Measurements from ENCODE around the gene CYRIA. TPM values are rescaled to one million over a fixed set of nuclear protein-coding genes. Genes with fewer than 3 reads are reported as not detected.

Gene CYRIA
- total RNA-seq: 1 to 10 TPM; 3.3 to 8.0 (median 4.5) TPM

GRCh38 chr2:16665748-16666448, at the start of gene CYRIA:
Gene CYRIA (minus strand): TSS chr2:16665834. CDS start chr2:16588119, 77,715 bp downstream.
- TF ChIP-seq, protein P1, sequence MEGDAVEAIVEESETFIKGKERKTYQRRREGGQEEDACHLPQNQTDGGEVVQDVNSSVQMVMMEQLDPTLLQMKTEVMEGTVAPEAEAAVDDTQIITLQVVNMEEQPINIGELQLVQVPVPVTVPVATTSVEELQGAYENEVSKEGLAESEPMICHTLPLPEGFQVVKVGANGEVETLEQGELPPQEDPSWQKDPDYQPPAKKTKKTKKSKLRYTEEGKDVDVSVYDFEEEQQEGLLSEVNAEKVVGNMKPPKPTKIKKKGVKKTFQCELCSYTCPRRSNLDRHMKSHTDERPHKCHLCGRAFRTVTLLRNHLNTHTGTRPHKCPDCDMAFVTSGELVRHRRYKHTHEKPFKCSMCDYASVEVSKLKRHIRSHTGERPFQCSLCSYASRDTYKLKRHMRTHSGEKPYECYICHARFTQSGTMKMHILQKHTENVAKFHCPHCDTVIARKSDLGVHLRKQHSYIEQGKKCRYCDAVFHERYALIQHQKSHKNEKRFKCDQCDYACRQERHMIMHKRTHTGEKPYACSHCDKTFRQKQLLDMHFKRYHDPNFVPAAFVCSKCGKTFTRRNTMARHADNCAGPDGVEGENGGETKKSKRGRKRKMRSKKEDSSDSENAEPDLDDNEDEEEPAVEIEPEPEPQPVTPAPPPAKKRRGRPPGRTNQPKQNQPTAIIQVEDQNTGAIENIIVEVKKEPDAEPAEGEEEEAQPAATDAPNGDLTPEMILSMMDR (IDR thresholded peaks at IDR 0.05 in 4 of 5, conservative IDR thresholded peaks at IDR 0.05 in 1 of 5): no peak
- peak in 1 of 2 donors; percentile 23 for TF ChIP-seq POLR2A (IDR thresholded peaks at IDR 0.05)
- Histone ChIP-seq H3K4me1 (peaks cover 21 to 28% of the 10 kb centered on the region in 2 donors), H3K9me3 (no peaks in the 10 kb centered on the region), H3K27me3 (no peaks in the 10 kb centered on the region), H3K27ac (peak within 1 kb of the TSS; percentile 70 to 79 (median 76)), H3K4me3 (peak within 1 kb of the TSS; percentile 70 to 79 (median 73)), H3K36me3 (no peaks in the 10 kb centered on the region)
- DNase-seq (peak; percentile 48 to 62), ATAC-seq (peak; percentile 65 to 68)
- intact Hi-C loops (cut with DNase I; ENCODE audit: low total_unique reads): loop anchor here (2.0 kb wide), 1 partner anchor 61 kb away; no protein-coding TSS in a partner anchor
- in situ Hi-C loops (cut with MboI; ENCODE audit: low sequenced_read_pairs in 4 of 4): no loop called here

DNA sequence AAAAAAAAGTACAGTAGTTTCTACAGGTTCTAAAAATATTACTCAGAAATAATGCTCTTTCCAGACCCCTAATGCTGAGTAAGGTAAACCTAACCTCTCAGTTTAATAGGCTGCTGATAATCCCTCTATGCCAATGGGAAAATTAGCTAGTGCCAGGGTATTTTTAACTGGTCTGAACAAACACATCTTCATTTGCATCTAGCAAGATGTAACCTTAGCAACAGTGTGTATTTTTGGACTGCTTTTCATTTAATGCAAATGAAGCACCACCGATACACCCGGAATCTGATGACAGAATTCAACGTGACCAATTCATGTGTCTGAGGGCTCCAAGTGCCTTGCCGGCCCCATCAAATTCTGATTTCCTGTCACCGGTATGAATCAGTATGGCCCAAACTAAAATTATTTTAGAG, 47.4 kb upstream of the CYRIA start:
- no peak for TF ChIP-seq POLR2A (IDR thresholded peaks at IDR 0.05)
- TF ChIP-seq, protein P1 (IDR thresholded peaks at IDR 0.05 in 4 of 5, conservative IDR thresholded peaks at IDR 0.05 in 1 of 5): no peak
- no peak overlapping the region for H3K4me3 ChIP-seq
- H3K27me3 ChIP-seq: no peaks in the 10 kb centered on the region
- in situ Hi-C loops (cut with MboI; ENCODE audit: low sequenced_read_pairs in 4 of 4): no loop called here
- ATAC-seq (no peak), DNase-seq (no peak)
- intact Hi-C loops (cut with DNase I; ENCODE audit: low total_unique reads): no loop called here
- H3K9me3 ChIP-seq: no peaks in the 10 kb centered on the region
- H3K27ac ChIP-seq: no peak overlapping the region
- H3K36me3 ChIP-seq: no peaks in the 10 kb centered on the region
- H3K4me1 ChIP-seq: no peaks in the 10 kb centered on the region

- in situ Hi-C loops (cut with MboI; ENCODE audit: low sequenced_read_pairs in 4 of 4): no loop called here
- peak in 1 of 2 donors; percentile 44 for DNase-seq
- intact Hi-C loops (cut with DNase I; ENCODE audit: low total_unique reads): no loop called here
- peak in 1 of 2 donors; percentile 68 for ATAC-seq
- Histone ChIP-seq H3K27me3 (no peaks in the 10 kb centered on the region), H3K4me3 (no peak overlapping the region), H3K27ac (no peak overlapping the region), H3K4me1 (no peaks in the 10 kb centered on the region), H3K36me3 (no peaks in the 10 kb centered on the region), H3K9me3 (no peaks in the 10 kb centered on the region)
- no peak for TF ChIP-seq POLR2A (IDR thresholded peaks at IDR 0.05)
- TF ChIP-seq, protein P1 (IDR thresholded peaks at IDR 0.05 in 4 of 5, conservative IDR thresholded peaks at IDR 0.05 in 1 of 5): no peak
Observed at GRCh38 chr2:16709769-16710168, 44.1 kb upstream of the CYRIA start.

DNA sequence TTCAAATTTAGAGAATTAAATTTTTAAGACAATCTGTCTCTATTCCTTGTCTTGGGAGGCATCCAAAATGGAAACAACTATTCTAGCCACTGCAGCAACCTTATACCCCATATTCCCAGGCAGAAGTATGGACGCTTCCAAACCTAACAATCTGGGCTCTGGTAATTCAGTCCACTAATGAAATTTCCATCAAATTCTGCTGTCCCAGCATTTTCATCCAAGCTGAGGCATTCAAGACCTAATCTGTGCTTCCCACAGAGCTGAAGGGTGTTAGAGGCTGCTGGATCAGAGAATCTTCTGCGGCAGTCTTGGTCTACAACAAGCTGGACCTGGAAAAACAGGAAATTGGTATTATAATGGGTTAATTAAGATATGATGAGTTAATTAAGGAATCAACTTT, 42.5 kb upstream of the CYRIA start:
- TF ChIP-seq, protein P1 (IDR thresholded peaks at IDR 0.05 in 4 of 5, conservative IDR thresholded peaks at IDR 0.05 in 1 of 5): no peak
- no peak for TF ChIP-seq POLR2A (IDR thresholded peaks at IDR 0.05)
- no peak for ATAC-seq
- no peaks in the 10 kb centered on the region for H3K27me3 ChIP-seq

More for the DNA sequence above, 42.5 kb upstream of the CYRIA start:
- no peak overlapping the region for H3K27ac ChIP-seq
- intact Hi-C loops (cut with DNase I; ENCODE audit: low total_unique reads): no loop called here
- no peaks in the 10 kb centered on the region for H3K9me3 ChIP-seq
- no peak for DNase-seq
- no peaks in the 10 kb centered on the region for H3K4me1 ChIP-seq
- no peaks in the 10 kb centered on the region for H3K36me3 ChIP-seq
- no peak overlapping the region for H3K4me3 ChIP-seq
- in situ Hi-C loops (cut with MboI; ENCODE audit: low sequenced_read_pairs in 4 of 4): no loop called here
